GM23338 (cell line): ENCODE data around the gene ACTG1. TPM values are rescaled to one million over a fixed set of nuclear protein-coding genes. Genes with fewer than 3 reads are reported as not detected.

Experiments
- ATAC-seq: fragments of 200-7000 bp; cut with Tn5 transposase; 3 replicates; pipeline ENCODE4 v1.9.1; 2020
- DNase-seq: peaks from one replicate; pipeline ENCODE4 v3.0.0-alpha.2; 2015; ENCODE audit warnings: low spot score
- H2AFZ ChIP-seq: fragments of 200-600 bp; sonication (generic); 2 replicates; pipeline ENCODE4 v1.8.0; 2016; ENCODE audit warnings: antibody characterized with exemption, mild to moderate bottlenecking, moderate library complexity
- H3F3A ChIP-seq: fragments of 200-600 bp; sonication (generic); replicated peaks from 2 replicates; pipeline ENCODE4 v1.8.0; 2017; ENCODE audit warnings: antibody characterized with exemption, mixed run types, low read depth
- H3K27ac ChIP-seq: fragments of 200-600 bp; sonication (generic); 2 replicates; pipeline ENCODE4 v1.6.1; 2016; ENCODE audit warnings: low read depth
- H3K27me3 ChIP-seq: fragments of 200-600 bp; sonication (generic); 2 replicates; pipeline ENCODE4 v1.8.0; 2016; ENCODE audit warnings: mild to moderate bottlenecking, mixed run types, moderate library complexity; ENCODE audit not compliant: insufficient read depth
- H3K36me3 ChIP-seq: fragments of 200-600 bp; sonication (generic); 2 replicates; pipeline ENCODE4 v1.8.0; 2016; ENCODE audit warnings: mild to moderate bottlenecking; ENCODE audit not compliant: insufficient read depth
- H3K4me1 ChIP-seq: fragments of 200-600 bp; sonication (generic); 2 replicates; pipeline ENCODE4 v1.8.0; 2016; ENCODE audit warnings: mild to moderate bottlenecking, moderate library complexity; ENCODE audit not compliant: insufficient read depth
- H3K4me2 ChIP-seq: fragments of 200-600 bp; sonication (generic); 2 replicates; pipeline ENCODE4 v1.7.1; 2017; ENCODE audit warnings: mixed run types
- H3K4me3 ChIP-seq: fragments of 200-600 bp; sonication (generic); 2 replicates; pipeline ENCODE4 v1.6.1; 2016; ENCODE audit warnings: mixed run types
- H3K79me2 ChIP-seq: fragments of 200-600 bp; sonication (generic); replicated peaks from 2 replicates; pipeline ENCODE4 v1.8.0; 2017; ENCODE audit warnings: mild to moderate bottlenecking; ENCODE audit not compliant: insufficient read depth
- H3K9me2 ChIP-seq: fragments of 200-600 bp; sonication (generic); 2 replicates; pipeline ENCODE4 v1.8.0; 2017; ENCODE audit not compliant: insufficient read depth
- H4K20me1 ChIP-seq: fragments of 200-600 bp; sonication (generic); replicated peaks from 2 replicates; pipeline ENCODE4 v1.8.0; 2017; ENCODE audit warnings: mild to moderate bottlenecking; ENCODE audit not compliant: insufficient read depth
- H3K27ac Mint-ChIP-seq: 2 replicates; pipeline ENCODE4 v1.8.0; 2020; ENCODE audit warnings: inconsistent platforms, mild to moderate bottlenecking, moderate library complexity, mixed read lengths
- H3K27me3 Mint-ChIP-seq: 3 replicates; pipeline ENCODE4 v1.8.0; 2022; ENCODE audit warnings: low read depth, mild to moderate bottlenecking, moderate library complexity, mixed read lengths, inconsistent platforms; ENCODE audit not compliant: insufficient read depth, poor library complexity
- H3K36me3 Mint-ChIP-seq: 3 replicates; pipeline ENCODE4 v1.8.0; 2021; ENCODE audit warnings: low read depth, mild to moderate bottlenecking, inconsistent platforms, moderate library complexity, mixed read lengths
- H3K4me1 Mint-ChIP-seq: 3 replicates; pipeline ENCODE4 v1.8.0; 2020; ENCODE audit warnings: mild to moderate bottlenecking, inconsistent platforms, mixed read lengths
- H3K4me3 Mint-ChIP-seq: 3 replicates; pipeline ENCODE4 v1.8.0; 2021; ENCODE audit warnings: moderate library complexity, mild to moderate bottlenecking, inconsistent platforms, mixed read lengths
- H3K9me3 Mint-ChIP-seq: 3 replicates; pipeline ENCODE4 v1.8.0; 2020; ENCODE audit warnings: moderate library complexity, mild to moderate bottlenecking, inconsistent platforms, mixed read lengths
- CREB1 ChIP-seq: fragments of 250-450 bp; sonication (Bioruptor Pico); IDR thresholded peaks from 2 replicates; pipeline ENCODE4 v1.5.0; 2020; ENCODE audit warnings: low read depth, mild to moderate bottlenecking, moderate library complexity
- EZH2 ChIP-seq: fragments of 200-600 bp; sonication (generic); IDR thresholded peaks from one replicate; pipeline ENCODE4 v1.8.0; 2017; ENCODE audit warnings: antibody characterized with exemption, mild to moderate bottlenecking, low read depth; ENCODE audit not compliant: unreplicated experiment
- EZH2phosphoT487 ChIP-seq: fragments of 200-600 bp; sonication (generic); IDR thresholded peaks from one replicate; pipeline ENCODE4 v1.8.1; 2018; ENCODE audit warnings: antibody characterized with exemption; ENCODE audit not compliant: unreplicated experiment
- NANOG ChIP-seq: IDR thresholded peaks from 2 replicates; pipeline ENCODE4 v1.6.1; 2016; ENCODE audit warnings: antibody characterized with exemption, borderline replicate concordance
- ZNF462 ChIP-seq: fragments of 250-450 bp; sonication (Bioruptor Pico); IDR thresholded peaks from 2 replicates; pipeline ENCODE4 v1.5.0; 2020; ENCODE audit warnings: mild to moderate bottlenecking, moderate library complexity
- polyA plus RNA-seq: library from polyadenylated mRNA; unstranded; fragments of >200 nt; fragmentation: Nextera tagmentation; extraction: Ambion mirVana; gene quantifications from 2 replicates; pipeline ENCODE4 v1.2.1, GENCODE V29; 2016
- total RNA-seq: library from RNA; depleted of rRNA; stranded (reverse); fragments of >200 nt; shearing (Covaris generic); gene quantifications from 2 replicates; pipeline ENCODE4 v1.2.3, GENCODE V29; 2014

Gene ACTG1
- total and polyA plus RNA-seq, 2 experiments from 2014 or later: 1,867 to 4,739 TPM

DNA sequence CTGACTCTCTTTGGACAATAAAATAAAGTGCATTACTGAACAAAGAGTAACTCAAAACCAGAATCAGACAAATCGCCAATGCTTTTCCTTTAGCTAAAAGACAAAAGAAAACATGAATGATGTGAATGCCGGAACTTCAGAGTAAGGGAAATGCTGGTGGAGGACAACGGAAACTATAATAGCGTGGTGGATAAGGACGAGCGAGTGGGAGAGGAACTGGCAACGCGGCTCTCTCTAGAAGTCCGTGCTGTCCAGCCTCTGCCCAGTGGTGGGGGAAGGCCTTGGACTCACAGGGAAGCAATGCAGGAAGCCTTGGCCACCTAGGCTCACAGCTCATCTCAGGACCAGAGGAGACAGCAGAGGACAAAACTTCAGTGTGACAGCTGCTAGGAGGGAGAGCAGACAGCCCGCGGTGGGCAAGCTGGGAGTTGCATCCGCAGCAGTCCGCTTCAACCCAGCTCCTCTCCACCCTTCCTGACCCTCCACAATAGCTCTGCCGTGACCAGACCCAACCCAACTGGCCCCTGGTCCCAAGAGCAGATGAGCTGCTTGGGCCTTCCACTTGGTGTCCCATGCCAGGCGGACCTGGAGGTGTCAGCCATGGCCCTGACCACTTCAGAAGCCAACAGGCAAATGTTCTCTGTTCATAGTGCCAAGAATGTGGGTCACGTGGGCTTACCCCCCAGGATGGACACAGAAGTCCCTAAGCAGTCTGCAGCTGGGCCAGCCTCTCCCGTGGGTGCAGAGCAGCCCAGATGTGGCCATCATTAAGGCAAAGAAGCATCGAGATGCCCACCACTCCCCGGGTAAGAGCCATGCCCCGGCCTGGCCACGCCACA lies 44.9 kb upstream of the ACTG1 start:
- H3K27ac ChIP-seq: no peak overlapping the region; the same call in 1 of the 2 replicates
- no peak overlapping the region for H3K4me2 ChIP-seq
- Mint-ChIP-seq H3K27ac (no peak overlapping the region), H3K4me1 (peaks cover 17% of the 10 kb centered on the region), H3K36me3 (peaks cover 45% of the 10 kb centered on the region), H3K4me3 (no peak overlapping the region; the same call in 2 of the 3 replicates), H3K27me3 (peaks cover 24% of the 10 kb centered on the region), H3K9me3 (no peaks in the 10 kb centered on the region)
- no peaks in the 10 kb centered on the region for H3K27me3 ChIP-seq
- H3K4me3 ChIP-seq: no peak overlapping the region
- ATAC-seq: no peak
- no peak for DNase-seq
- H3F3A ChIP-seq: peaks cover 15% of the 10 kb centered on the region
- peaks cover 8% of the 10 kb centered on the region; the same call in 1 of the 2 replicates for H3K4me1 ChIP-seq
- TF ChIP-seq EZH2: no peak
- no peak for TF ChIP-seq NANOG
- no peak for TF ChIP-seq ZNF462 (CRISPR knock-in tag)
- TF ChIP-seq CREB1 (CRISPR knock-in tag): no peak
- no peak for TF ChIP-seq EZH2phosphoT487
- H3K9me2 ChIP-seq: no peaks in the 10 kb centered on the region
- peaks cover 13% of the 10 kb centered on the region for H3K36me3 ChIP-seq
- no peaks in the 10 kb centered on the region for H3K79me2 ChIP-seq
- H2AFZ ChIP-seq: no peak overlapping the region
- H4K20me1 ChIP-seq: no peaks in the 10 kb centered on the region
